Osteoblast (primary cell): ENCODE measurements around the gene GPX3. TPM values are rescaled to one million over a fixed set of nuclear protein-coding genes. Genes with fewer than 3 reads are reported as not detected.

Experiments
- DNase-seq: peaks from one replicate; pipeline ENCODE4 v3.0.0; 2011; ENCODE audit warnings: low spot score, mixed read lengths; ENCODE audit not compliant: insufficient read length; ENCODE audit errors: missing footprints
- H2AFZ ChIP-seq: 2 replicates; pipeline ENCODE4 v1.6.0; 2011; ENCODE audit warnings: mild to moderate bottlenecking, low read length
- H3K27ac ChIP-seq: 2 replicates; pipeline ENCODE4 v1.5.1; 2011; ENCODE audit warnings: mild to moderate bottlenecking, low read depth, low read length, moderate library complexity
- H3K27me3 ChIP-seq: 2 replicates; pipeline ENCODE4 v1.6.0; 2012; ENCODE audit warnings: mild to moderate bottlenecking, control low read depth, inconsistent platforms, low read length, moderate library complexity; ENCODE audit not compliant: insufficient read depth
- H3K36me3 ChIP-seq: 2 replicates; pipeline ENCODE4 v1.5.1; 2011; ENCODE audit warnings: mild to moderate bottlenecking, low read length, control low read depth, moderate library complexity; ENCODE audit not compliant: insufficient read depth
- H3K4me1 ChIP-seq: 2 replicates; pipeline ENCODE4 v1.5.1; 2011; ENCODE audit warnings: mild to moderate bottlenecking, low read length, control low read depth, moderate library complexity; ENCODE audit not compliant: insufficient read depth
- H3K4me2 ChIP-seq: 2 replicates; pipeline ENCODE4 v1.6.0; 2011; ENCODE audit warnings: mild to moderate bottlenecking, low read length; ENCODE audit not compliant: insufficient read depth
- H3K4me3 ChIP-seq: fragments of 200-600 bp; sonication (generic); 3 replicates; pipeline ENCODE4 v1.5.1; 2012; ENCODE audit warnings: mild to moderate bottlenecking, low read length, inconsistent platforms; ENCODE audit not compliant: insufficient read depth
- H3K79me2 ChIP-seq: 2 replicates; pipeline ENCODE4 v1.6.0; 2012; ENCODE audit warnings: mild to moderate bottlenecking, low read length, control low read depth, inconsistent platforms; ENCODE audit not compliant: insufficient read depth
- H3K9me3 ChIP-seq: 2 replicates; pipeline ENCODE4 v1.5.1; 2011; ENCODE audit warnings: low read depth, low read length, control low read depth
- H4K20me1 ChIP-seq: 2 replicates; pipeline ENCODE4 v1.6.0; 2012; ENCODE audit warnings: mild to moderate bottlenecking, low read length, control low read depth; ENCODE audit not compliant: insufficient read depth
- CTCF ChIP-seq: IDR thresholded peaks from 2 replicates; pipeline ENCODE4 v1.5.1; 2011; ENCODE audit warnings: mild to moderate bottlenecking, low read depth, low read length, moderate library complexity; ENCODE audit errors: extremely low read depth
- total RNA-seq: library from RNA; depleted of rRNA; stranded (reverse); fragments of >200 nt; gene quantifications from 2 replicates; pipeline ENCODE4 v1.2.3, GENCODE V29; 2012

The GPX3 gene
- total RNA-seq, 1 donor, result 9.8 TPM

GRCh38 chr5:151063142-151063989 lies 43.0 kb downstream of the GPX3 start:
- Histone ChIP-seq H3K4me2 (peak overlapping the region; percentile 73), H2AFZ (no peak overlapping the region), H4K20me1 (peaks cover 78% of the 10 kb centered on the region), H3K9me3 (no peaks in the 10 kb centered on the region), H3K27me3 (no peaks in the 10 kb centered on the region), H3K4me3 (peak overlapping the region; percentile 0), H3K4me1 (peaks cover 29% of the 10 kb centered on the region), H3K36me3 (peaks cover 35% of the 10 kb centered on the region), H3K79me2 (peaks cover 54% of the 10 kb centered on the region), H3K27ac (peak overlapping the region; percentile 73)
- peak; percentile 99 for DNase-seq
- TF ChIP-seq CTCF, result no peak

- H3K9me3 ChIP-seq, result no peaks in the 10 kb centered on the region
- H3K27me3 ChIP-seq, result no peaks in the 10 kb centered on the region
- peaks cover 79% of the 10 kb centered on the region for H4K20me1 ChIP-seq
- H3K36me3 ChIP-seq, result peaks cover 26% of the 10 kb centered on the region
- no peak for TF ChIP-seq CTCF
- no peak overlapping the region for H3K4me2 ChIP-seq
- H3K27ac ChIP-seq, result no peak overlapping the region
- no peak overlapping the region for H3K4me3 ChIP-seq
- H2AFZ ChIP-seq, result no peak overlapping the region
- DNase-seq, result no peak
- H3K4me1 ChIP-seq, result peaks cover 35% of the 10 kb centered on the region
- peaks cover 70% of the 10 kb centered on the region for H3K79me2 ChIP-seq
These were observed 44.6 kb downstream of the GPX3 start for GRCh38 chr5:151064916-151065499.

GRCh38 chr5:151065609-151066008 lies 45.2 kb downstream of the GPX3 start:
- Histone ChIP-seq H2AFZ (no peak overlapping the region), H3K27me3 (no peaks in the 10 kb centered on the region), H3K79me2 (peaks cover 73% of the 10 kb centered on the region), H3K4me3 (no peak overlapping the region), H3K9me3 (no peaks in the 10 kb centered on the region), H3K4me2 (no peak overlapping the region), H3K27ac (no peak overlapping the region), H3K4me1 (peaks cover 33% of the 10 kb centered on the region), H4K20me1 (peaks cover 75% of the 10 kb centered on the region), H3K36me3 (peaks cover 20% of the 10 kb centered on the region)
- no peak for DNase-seq
- TF ChIP-seq CTCF, result no peak

- peaks cover 82% of the 10 kb centered on the region for H3K79me2 ChIP-seq
- H3K27ac ChIP-seq, result no peak overlapping the region
- H4K20me1 ChIP-seq, result peaks cover 64% of the 10 kb centered on the region
- peaks cover 36% of the 10 kb centered on the region for H3K4me1 ChIP-seq
- DNase-seq, result no peak
- no peak for TF ChIP-seq CTCF
- no peak overlapping the region for H2AFZ ChIP-seq
- H3K36me3 ChIP-seq, result peaks cover 12% of the 10 kb centered on the region
- H3K9me3 ChIP-seq, result no peaks in the 10 kb centered on the region
- H3K27me3 ChIP-seq, result no peaks in the 10 kb centered on the region
- H3K4me2 ChIP-seq, result no peak overlapping the region
- no peak overlapping the region for H3K4me3 ChIP-seq
These were observed 46.5 kb downstream of the GPX3 start for GRCh38 chr5:151066920-151067319.
